ENCODE measurements around the gene PDE9A.

The PDE9A gene

GRCh38 chr21:42655796-42656770 is 2.7 kb downstream of the PDE9A start:
- no peak for DNase-seq (ENCODE audit: low read depth in 1 of 2, low spot score in 1 of 2)

GRCh38 chr21:42656872-42657271 is 3.5 kb downstream of the PDE9A start:
- no peak for DNase-seq (ENCODE audit: low read depth in 1 of 2, low spot score in 1 of 2)

- no peak for DNase-seq (ENCODE audit: low read depth in 1 of 2, low spot score in 1 of 2)
Observed at GRCh38 chr21:42657676-42658319, 4.4 kb downstream of the PDE9A start.

GRCh38 chr21:42658320-42659105 is 5.1 kb downstream of the PDE9A start:
- no peak for DNase-seq (ENCODE audit: low read depth in 1 of 2, low spot score in 1 of 2)

- DNase-seq (ENCODE audit: low read depth in 1 of 2, low spot score in 1 of 2) = no peak
Observed at GRCh38 chr21:42659416-42660117, 6.1 kb downstream of the PDE9A start.

GRCh38 chr21:42660118-42660470 is 6.7 kb downstream of the PDE9A start:
- no peak for DNase-seq (ENCODE audit: low read depth in 1 of 2, low spot score in 1 of 2)

GRCh38 chr21:42661688-42662429 is 8.4 kb downstream of the PDE9A start:
- no peak for DNase-seq (ENCODE audit: low read depth in 1 of 2, low spot score in 1 of 2)

GRCh38 chr21:42662430-42663199 is 9.2 kb downstream of the PDE9A start:
- DNase-seq (ENCODE audit: low read depth in 1 of 2, low spot score in 1 of 2) = no peak

- DNase-seq (ENCODE audit: low read depth in 1 of 2, low spot score in 1 of 2) = no peak
Observed at GRCh38 chr21:42663200-42663750, 9.9 kb downstream of the PDE9A start.

- no peak for DNase-seq (ENCODE audit: low read depth in 1 of 2, low spot score in 1 of 2)
Observed at GRCh38 chr21:42663860-42664535, 10.6 kb downstream of the PDE9A start.

- DNase-seq (ENCODE audit: low read depth in 1 of 2, low spot score in 1 of 2) = no peak
Observed at GRCh38 chr21:42664614-42665013, 11.2 kb downstream of the PDE9A start.

- DNase-seq (ENCODE audit: low read depth in 1 of 2, low spot score in 1 of 2) = no peak
Observed at GRCh38 chr21:42665026-42665425, 11.6 kb downstream of the PDE9A start.

GRCh38 chr21:42665484-42665883 is 12.1 kb downstream of the PDE9A start:
- no peak for DNase-seq (ENCODE audit: low read depth in 1 of 2, low spot score in 1 of 2)

- no peak for DNase-seq (ENCODE audit: low read depth in 1 of 2, low spot score in 1 of 2)
Observed at GRCh38 chr21:42666023-42666747, 12.8 kb downstream of the PDE9A start.

- DNase-seq (ENCODE audit: low read depth in 1 of 2, low spot score in 1 of 2) = no peak
Observed at GRCh38 chr21:42666925-42667324, 13.5 kb downstream of the PDE9A start.

- DNase-seq (ENCODE audit: low read depth in 1 of 2, low spot score in 1 of 2) = no peak
Observed at GRCh38 chr21:42668298-42668992, 15.0 kb downstream of the PDE9A start.

- no peak for DNase-seq (ENCODE audit: low read depth in 1 of 2, low spot score in 1 of 2)
Observed at GRCh38 chr21:42669041-42669440, 15.6 kb downstream of the PDE9A start.

Measured in activated CD4-positive, alpha-beta T cell treated with anti-CD3 and anti-CD28 coated beads, Interleukin-2, amount 50 U/mL, for 24 hours (primary cell).